H9 (cell line): ENCODE measurements around the gene MYOM1. TPM values are rescaled to one million over a fixed set of nuclear protein-coding genes. Genes with fewer than 3 reads are reported as not detected.

Experiments used
- DNase-seq: peaks from one replicate; pipeline ENCODE4 v3.0.0-alpha.2; 2017
- H2AFZ ChIP-seq: one replicate; pipeline ENCODE4 v1.6.1; 2013; ENCODE audit warnings: mild to moderate bottlenecking, low read length, control low read depth, moderate library complexity
- H2AK5ac ChIP-seq: 2 replicates; pipeline ENCODE4 v1.6.1; 2013; ENCODE audit warnings: low read length, control low read depth, mixed read lengths; ENCODE audit not compliant: insufficient read length
- H2BK120ac ChIP-seq: one replicate; pipeline ENCODE4 v1.6.1; 2013; ENCODE audit warnings: low read depth, mild to moderate bottlenecking, low read length, control low read depth, inconsistent platforms; ENCODE audit not compliant: poor library complexity, severe bottlenecking
- H2BK12ac ChIP-seq: 2 replicates; pipeline ENCODE4 v1.6.1; 2013; ENCODE audit warnings: low read length, control low read depth, mixed read lengths, low read depth; ENCODE audit not compliant: insufficient read length
- H2BK15ac ChIP-seq: 2 replicates; pipeline ENCODE4 v1.6.1; 2013; ENCODE audit warnings: low read depth, low read length, control low read depth
- H2BK20ac ChIP-seq: one replicate; pipeline ENCODE4 v1.6.1; 2013; ENCODE audit warnings: low read depth, mild to moderate bottlenecking, low read length, control low read depth, inconsistent platforms; ENCODE audit not compliant: poor library complexity, severe bottlenecking
- H2BK5ac ChIP-seq: 2 replicates; pipeline ENCODE4 v1.6.1; 2013; ENCODE audit warnings: low read length, control low read depth, mixed read lengths; ENCODE audit not compliant: insufficient read length
- H3K14ac ChIP-seq: 2 replicates; pipeline ENCODE4 v1.6.1; 2013; ENCODE audit warnings: low read length, control low read depth; ENCODE audit not compliant: insufficient read depth
- H3K18ac ChIP-seq: 2 replicates; pipeline ENCODE4 v1.6.1; 2013; ENCODE audit warnings: low read depth, mild to moderate bottlenecking, mixed read lengths, low read length, control low read depth; ENCODE audit not compliant: insufficient read length
- H3K23ac ChIP-seq: 2 replicates; pipeline ENCODE4 v1.6.1; 2013; ENCODE audit warnings: low read length, control low read depth, mixed read lengths, low read depth; ENCODE audit not compliant: insufficient read length
- H3K23me2 ChIP-seq: 2 replicates; pipeline ENCODE4 v1.6.1; 2013; ENCODE audit warnings: low read depth, mild to moderate bottlenecking, mixed read lengths, low read length, control low read depth; ENCODE audit not compliant: insufficient read length, poor library complexity, severe bottlenecking
- H3K27ac ChIP-seq: 2 replicates; pipeline ENCODE4 v1.5.1; 2013; ENCODE audit warnings: low read length, control low read depth, mixed read lengths, low read depth; ENCODE audit not compliant: insufficient read length
- H3K27me3 ChIP-seq: 2 replicates; pipeline ENCODE4 v1.6.1; 2013; ENCODE audit warnings: low read length, control low read depth, inconsistent platforms; ENCODE audit not compliant: insufficient read depth
- H3K4ac ChIP-seq: 2 replicates; pipeline ENCODE4 v1.6.1; 2013; ENCODE audit warnings: low read depth, mild to moderate bottlenecking, control low read depth, inconsistent platforms, low read length, moderate library complexity
- H3K4me1 ChIP-seq: 2 replicates; pipeline ENCODE4 v1.6.1; 2013; ENCODE audit warnings: low read length, control low read depth, inconsistent platforms; ENCODE audit not compliant: insufficient read depth
- H3K4me2 ChIP-seq: 2 replicates; pipeline ENCODE4 v1.6.1; 2013; ENCODE audit warnings: low read length, control low read depth, mixed read lengths; ENCODE audit not compliant: insufficient read length, insufficient read depth
- H3K56ac ChIP-seq: 2 replicates; pipeline ENCODE4 v1.6.1; 2013; ENCODE audit warnings: low read depth, mild to moderate bottlenecking, mixed read lengths, low read length, control low read depth; ENCODE audit not compliant: insufficient read length
- H3K79me1 ChIP-seq: 2 replicates; pipeline ENCODE4 v1.6.1; 2013; ENCODE audit warnings: low read depth, mild to moderate bottlenecking, moderate library complexity, low read length, control low read depth, inconsistent platforms; ENCODE audit not compliant: insufficient read depth, poor library complexity, severe bottlenecking
- H3K79me2 ChIP-seq: 2 replicates; pipeline ENCODE4 v1.6.1; 2013; ENCODE audit warnings: low read length, control low read depth, inconsistent platforms; ENCODE audit not compliant: insufficient read depth
- H3K9ac ChIP-seq: 2 replicates; pipeline ENCODE4 v1.6.1; 2013; ENCODE audit warnings: low read length, control low read depth, mixed read lengths; ENCODE audit not compliant: insufficient read length; ENCODE audit errors: extremely low read depth
- H3K9me3 ChIP-seq: one replicate; pipeline ENCODE4 v1.6.1; 2013; ENCODE audit warnings: low read depth, low read length, inconsistent platforms; ENCODE audit not compliant: control insufficient read depth
- H3T11ph ChIP-seq: one replicate; pipeline ENCODE4 v1.6.1; 2013; ENCODE audit warnings: mild to moderate bottlenecking, low read length, control low read depth, inconsistent platforms
- H4K20me1 ChIP-seq: one replicate; pipeline ENCODE4 v1.6.1; 2013; ENCODE audit not compliant: control insufficient read depth, insufficient read length, insufficient read depth
- H4K5ac ChIP-seq: 2 replicates; pipeline ENCODE4 v1.6.1; 2013; ENCODE audit warnings: low read depth, mild to moderate bottlenecking, mixed read lengths, low read length, control low read depth; ENCODE audit not compliant: insufficient read length
- H4K8ac ChIP-seq: replicated peaks from 2 replicates; pipeline ENCODE4 v1.6.1; 2013; ENCODE audit warnings: low read length, control low read depth, mixed read lengths, low read depth; ENCODE audit not compliant: insufficient read length
- H4K91ac ChIP-seq: 2 replicates; pipeline ENCODE4 v1.6.1; 2013; ENCODE audit warnings: low read depth, mild to moderate bottlenecking, moderate library complexity, mixed read lengths, low read length, control low read depth; ENCODE audit not compliant: insufficient read length
- H3K27ac Mint-ChIP-seq, 3 experiments: 2 replicates in 2 of 3; 3 replicates in 1 of 3; pipeline ENCODE4 v1.8.0; 2020 to 2021; ENCODE audit warnings: mixed read lengths in 3 of 3, mild to moderate bottlenecking in 1 of 3, moderate library complexity in 1 of 3
- H3K27me3 Mint-ChIP-seq: 2 replicates; pipeline ENCODE4 v1.8.0; 2021; ENCODE audit warnings: low read depth, mild to moderate bottlenecking, moderate library complexity, mixed read lengths
- H3K36me3 Mint-ChIP-seq, 3 experiments: 2 replicates in 2 of 3; 3 replicates in 1 of 3; pipeline ENCODE4 v1.8.0; 2020 to 2021; ENCODE audit warnings: low read depth in 3 of 3, mixed read lengths in 3 of 3; ENCODE audit not compliant: insufficient read depth in 1 of 3
- H3K4me1 Mint-ChIP-seq, 2 experiments: 2 replicates each; pipeline ENCODE4 v1.8.0; 2020; ENCODE audit warnings: mixed read lengths in 2 of 2
- H3K4me3 Mint-ChIP-seq, 2 experiments: 2 replicates in 1 of 2; 3 replicates in 1 of 2; pipeline ENCODE4 v1.8.0; 2020 to 2021; ENCODE audit warnings: mild to moderate bottlenecking in 2 of 2, mixed read lengths in 2 of 2, moderate library complexity in 1 of 2
- H3K9me3 Mint-ChIP-seq, 2 experiments: 2 replicates in 1 of 2; 3 replicates in 1 of 2; pipeline ENCODE4 v1.8.0; 2020; ENCODE audit warnings: mild to moderate bottlenecking in 2 of 2, mixed read lengths in 2 of 2, moderate library complexity in 1 of 2
- WGBS: extraction: QIAGEN DNeasy Blood & Tissue Kit; methylation state at CpG from one replicate; pipeline ENCODE4 v1.1.7; 2013; ENCODE audit warnings: missing lambda C conversion rate, low lambda C conversion rate, mixed read lengths; ENCODE audit not compliant: insufficient read length; ENCODE audit errors: extremely low coverage; 5-methylcytosine and 5-hydroxymethylcytosine counted together
- total RNA-seq: library from RNA; stranded (reverse); gene quantifications from 2 replicates; pipeline ENCODE4 v1.2.1, GENCODE V29; 2021
- TF ChIP-seq, protein P1 (sequence below): fragments of 200-600 bp; sonication (generic); conservative IDR thresholded peaks from 3 replicates; pipeline ENCODE4 v1.8.0; 2021; ENCODE audit warnings: antibody characterized with exemption, mild to moderate bottlenecking

The MYOM1 gene
- total RNA-seq, 1 experiment from 2014 or later: 0.17 TPM

DNA sequence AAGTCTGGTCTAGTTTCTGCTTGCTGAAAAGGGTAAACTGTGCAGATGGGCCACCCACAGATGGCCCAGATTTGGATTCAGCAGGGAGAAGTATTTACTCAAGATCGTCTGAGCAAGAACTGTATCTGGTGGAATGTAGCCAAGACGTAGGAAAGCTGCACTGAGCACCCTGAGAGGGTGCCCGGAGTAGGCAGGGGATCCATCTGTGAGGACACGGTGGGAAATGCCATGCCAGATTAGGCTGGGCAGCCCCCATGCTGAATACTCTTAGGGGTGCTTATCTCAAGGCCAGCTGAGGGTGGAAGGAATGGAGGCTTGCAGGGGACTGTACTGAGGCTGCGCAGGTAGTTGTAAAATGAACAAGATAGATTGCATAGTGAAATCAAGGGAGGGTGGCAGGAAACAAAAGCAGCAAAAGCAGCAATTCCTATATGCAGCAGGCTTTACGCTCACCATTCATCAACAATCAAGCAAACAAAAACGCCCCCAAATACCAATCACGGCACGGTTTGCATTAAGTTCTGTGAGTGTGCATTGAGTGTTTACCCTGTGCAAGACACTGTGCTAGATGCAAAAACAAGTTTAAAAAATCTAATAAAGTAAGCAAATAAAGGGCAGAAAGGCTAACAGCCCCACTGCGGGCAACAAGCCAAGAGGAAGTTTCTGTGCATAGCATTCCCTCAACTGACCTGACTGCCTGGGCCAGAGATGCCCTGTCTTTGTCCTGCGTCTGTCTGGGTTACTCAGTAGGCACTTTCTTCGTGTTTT, 174.7 kb downstream of the MYOM1 start:
- H2BK5ac ChIP-seq: no peak overlapping the region
- no CpG with 5 or more reads among the region's 12 CpGs for WGBS
- Mint-ChIP-seq H3K9me3 (no peaks in the 10 kb centered on the region), H3K36me3 (no peaks in the 10 kb centered on the region), H3K4me3 (no peak overlapping the region), H3K27me3 (no peaks in the 10 kb centered on the region; the same call in 1 of the 2 replicates), H3K27ac (peak overlapping the region in 1 of 3 experiments; percentile 32; a peak in 3 of 7 replicates), H3K4me1 (peaks cover 20 to 25% of the 10 kb centered on the region in 2 experiments)
- no peaks in the 10 kb centered on the region for H3K23me2 ChIP-seq
- no peak overlapping the region for H3K56ac ChIP-seq
- H3K9me3 ChIP-seq: no peaks in the 10 kb centered on the region
- no peak overlapping the region for H2AFZ ChIP-seq
- H3K79me2 ChIP-seq: no peaks in the 10 kb centered on the region
- H2BK15ac ChIP-seq: no peak overlapping the region
- no peak overlapping the region for H3K4me2 ChIP-seq
- H3K23ac ChIP-seq: no peak overlapping the region
- TF ChIP-seq, protein P1, sequence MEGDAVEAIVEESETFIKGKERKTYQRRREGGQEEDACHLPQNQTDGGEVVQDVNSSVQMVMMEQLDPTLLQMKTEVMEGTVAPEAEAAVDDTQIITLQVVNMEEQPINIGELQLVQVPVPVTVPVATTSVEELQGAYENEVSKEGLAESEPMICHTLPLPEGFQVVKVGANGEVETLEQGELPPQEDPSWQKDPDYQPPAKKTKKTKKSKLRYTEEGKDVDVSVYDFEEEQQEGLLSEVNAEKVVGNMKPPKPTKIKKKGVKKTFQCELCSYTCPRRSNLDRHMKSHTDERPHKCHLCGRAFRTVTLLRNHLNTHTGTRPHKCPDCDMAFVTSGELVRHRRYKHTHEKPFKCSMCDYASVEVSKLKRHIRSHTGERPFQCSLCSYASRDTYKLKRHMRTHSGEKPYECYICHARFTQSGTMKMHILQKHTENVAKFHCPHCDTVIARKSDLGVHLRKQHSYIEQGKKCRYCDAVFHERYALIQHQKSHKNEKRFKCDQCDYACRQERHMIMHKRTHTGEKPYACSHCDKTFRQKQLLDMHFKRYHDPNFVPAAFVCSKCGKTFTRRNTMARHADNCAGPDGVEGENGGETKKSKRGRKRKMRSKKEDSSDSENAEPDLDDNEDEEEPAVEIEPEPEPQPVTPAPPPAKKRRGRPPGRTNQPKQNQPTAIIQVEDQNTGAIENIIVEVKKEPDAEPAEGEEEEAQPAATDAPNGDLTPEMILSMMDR: no peak
- no peak overlapping the region for H3T11ph ChIP-seq
- no peak overlapping the region for H2BK120ac ChIP-seq
- no peak overlapping the region for H2BK12ac ChIP-seq
- H3K9ac ChIP-seq: no peak overlapping the region
- no peaks in the 10 kb centered on the region for H3K4me1 ChIP-seq
- H4K8ac ChIP-seq: no peak overlapping the region
- no peak overlapping the region for H4K5ac ChIP-seq
- no peak overlapping the region for H4K91ac ChIP-seq
- no peak overlapping the region for H3K14ac ChIP-seq
- H3K18ac ChIP-seq: no peak overlapping the region
- DNase-seq: no peak
- H4K20me1 ChIP-seq: no peaks in the 10 kb centered on the region
- no peak overlapping the region for H3K27ac ChIP-seq
- no peaks in the 10 kb centered on the region for H3K27me3 ChIP-seq
- H3K4ac ChIP-seq: no peak overlapping the region
- H3K79me1 ChIP-seq: no peaks in the 10 kb centered on the region
- no peak overlapping the region for H2AK5ac ChIP-seq
- H2BK20ac ChIP-seq: no peak overlapping the region
